HepG2 (cell line): Measurements from ENCODE around the gene MED25.

Experiments
- DPF2 ChIP-seq: sonication (generic); formaldehyde crosslinking; IDR thresholded peaks from 2 replicates; pipeline ENCODE4 v1.4.0; 2020; ENCODE audit warnings: mild to moderate bottlenecking, low read depth, missing genetic modification reagents, borderline replicate concordance
- HDAC6 ChIP-seq: fragments of 200-600 bp; sonication (generic); IDR thresholded peaks from 2 replicates; pipeline ENCODE4 v1.7.0; 2017; ENCODE audit warnings: mild to moderate bottlenecking, antibody characterized with exemption, low read length, low read depth
- KAT8 ChIP-seq: IDR thresholded peaks from 2 replicates; pipeline ENCODE4 v1.6.1; 2016; ENCODE audit warnings: missing genetic modification reagents, missing compliant biosample characterization
- PCBP1 ChIP-seq: fragments of 200-400 bp; formaldehyde crosslinking; IDR thresholded peaks from 2 replicates; pipeline ENCODE4 v1.6.1; 2017; ENCODE audit warnings: mild to moderate bottlenecking, low read depth, low read length, borderline replicate concordance
- POLR2A ChIP-seq, 2 experiments: IDR thresholded peaks; 2 replicates each; pipeline ENCODE4 v1.6.1; 2011; ENCODE audit warnings: low read depth in 2 of 2, low read length in 2 of 2, mild to moderate bottlenecking in 1 of 2, moderate library complexity in 1 of 2; ENCODE audit not compliant: insufficient read depth in 1 of 2
- REL ChIP-seq: sonication (generic); formaldehyde crosslinking; conservative IDR thresholded peaks from 2 replicates; pipeline ENCODE4 v1.8.0; 2022; ENCODE audit warnings: mild to moderate bottlenecking, missing genetic modification reagents, moderate library complexity
- SRSF9 ChIP-seq: fragments of 200-400 bp; formaldehyde crosslinking; IDR thresholded peaks from 2 replicates; pipeline ENCODE4 v1.6.1; 2018; ENCODE audit warnings: borderline replicate concordance, mild to moderate bottlenecking, low read depth, low read length; ENCODE audit not compliant: insufficient read depth, poor library complexity, severe bottlenecking
- TAF1 ChIP-seq: sonication (generic); formaldehyde crosslinking; IDR thresholded peaks from 2 replicates; pipeline ENCODE4 v1.4.0; 2020; ENCODE audit warnings: missing genetic modification reagents
- ZNF446 ChIP-seq: sonication (generic); formaldehyde crosslinking; IDR thresholded peaks from 2 replicates; pipeline ENCODE4 v1.5.0; 2020; ENCODE audit warnings: mild to moderate bottlenecking, missing genetic modification reagents
- ZNF563 ChIP-seq: sonication (generic); formaldehyde crosslinking; IDR thresholded peaks from 2 replicates; pipeline ENCODE4 v1.8.0; 2022; ENCODE audit warnings: mild to moderate bottlenecking, moderate library complexity, missing genetic modification reagents
- ZNF780A ChIP-seq: sonication (generic); formaldehyde crosslinking; IDR thresholded peaks from 2 replicates; pipeline ENCODE4 v1.8.0; 2022; ENCODE audit warnings: mild to moderate bottlenecking, missing genetic modification reagents, moderate library complexity
- TF ChIP-seq, protein P1 (sequence below): sonication (generic); formaldehyde crosslinking; IDR thresholded peaks from 2 replicates; pipeline ENCODE4 v1.5.1; 2020; ENCODE audit warnings: missing genetic modification reagents, mild to moderate bottlenecking, borderline replicate concordance

DNA sequence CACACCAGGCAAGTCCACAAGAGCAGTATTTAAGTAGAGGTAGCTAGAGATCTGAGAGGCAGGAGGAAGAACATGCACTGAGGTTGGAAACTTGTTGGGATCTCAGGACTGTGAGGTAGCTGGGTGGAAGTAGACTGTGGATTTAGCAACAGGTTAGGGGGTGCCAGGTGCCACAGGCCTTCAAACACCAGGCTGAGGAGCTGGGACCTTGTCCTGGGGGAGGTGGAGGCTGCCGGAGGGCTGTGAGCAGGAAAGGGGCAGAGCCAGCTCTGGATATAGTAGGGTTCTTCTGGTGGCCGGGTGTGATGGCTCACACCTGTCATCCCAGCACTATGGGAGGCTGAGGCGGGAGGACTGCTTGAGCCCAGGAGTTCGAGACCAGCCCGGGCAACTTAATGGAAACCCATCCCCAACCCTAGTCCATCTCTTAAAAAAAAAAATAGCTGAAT is 8.1 kb upstream of the MED25 start:
- no peak for TF ChIP-seq PCBP1
- TF ChIP-seq SRSF9: no peak
- no peak for TF ChIP-seq POLR2A (IDR thresholded peaks at IDR 0.05; ENCODE audit: insufficient read depth in 1 of 2, low read depth in 2 of 2, low read length in 2 of 2)
- TF ChIP-seq KAT8 (CRISPR knock-in tag): no peak
- TF ChIP-seq ZNF780A (CRISPR knock-in tag): no peak
- no peak for TF ChIP-seq DPF2 (CRISPR knock-in tag)
- TF ChIP-seq HDAC6: no peak
- TF ChIP-seq REL (CRISPR knock-in tag): no peak
- no peak for TF ChIP-seq TAF1
- TF ChIP-seq ZNF563 (CRISPR knock-in tag): no peak
- TF ChIP-seq ZNF446 (CRISPR knock-in tag): no peak
- TF ChIP-seq, protein P1, sequence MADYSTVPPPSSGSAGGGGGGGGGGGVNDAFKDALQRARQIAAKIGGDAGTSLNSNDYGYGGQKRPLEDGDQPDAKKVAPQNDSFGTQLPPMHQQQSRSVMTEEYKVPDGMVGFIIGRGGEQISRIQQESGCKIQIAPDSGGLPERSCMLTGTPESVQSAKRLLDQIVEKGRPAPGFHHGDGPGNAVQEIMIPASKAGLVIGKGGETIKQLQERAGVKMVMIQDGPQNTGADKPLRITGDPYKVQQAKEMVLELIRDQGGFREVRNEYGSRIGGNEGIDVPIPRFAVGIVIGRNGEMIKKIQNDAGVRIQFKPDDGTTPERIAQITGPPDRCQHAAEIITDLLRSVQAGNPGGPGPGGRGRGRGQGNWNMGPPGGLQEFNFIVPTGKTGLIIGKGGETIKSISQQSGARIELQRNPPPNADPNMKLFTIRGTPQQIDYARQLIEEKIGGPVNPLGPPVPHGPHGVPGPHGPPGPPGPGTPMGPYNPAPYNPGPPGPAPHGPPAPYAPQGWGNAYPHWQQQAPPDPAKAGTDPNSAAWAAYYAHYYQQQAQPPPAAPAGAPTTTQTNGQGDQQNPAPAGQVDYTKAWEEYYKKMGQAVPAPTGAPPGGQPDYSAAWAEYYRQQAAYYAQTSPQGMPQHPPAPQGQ (CRISPR knock-in tag): no peak
